ENCODE results near the gene VAV3.

DNA sequence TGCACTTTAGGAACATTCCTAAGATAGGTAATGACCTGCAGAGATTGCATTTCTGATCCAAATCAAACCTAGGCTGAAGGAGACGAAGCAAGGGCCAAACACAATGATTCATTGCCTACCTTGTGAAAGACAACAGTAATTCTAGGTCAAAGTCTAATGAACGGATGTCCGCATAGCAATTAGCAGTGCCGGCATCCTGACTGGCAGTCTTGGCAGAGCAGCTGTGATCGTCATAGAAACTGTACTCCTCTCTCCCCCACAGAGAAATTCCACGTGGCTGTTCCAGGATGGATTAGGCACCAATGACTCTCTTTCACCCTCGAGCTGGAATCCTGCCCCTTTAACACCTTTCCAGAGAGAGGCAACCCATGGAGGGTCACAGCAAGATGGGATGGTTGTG lies 28.9 kb upstream of the VAV3 start:
- TF ChIP-seq YY1 (IDR thresholded peaks at IDR 0.05; ENCODE audit: low read depth, low read length) = no peak
- TF ChIP-seq, protein P1, sequence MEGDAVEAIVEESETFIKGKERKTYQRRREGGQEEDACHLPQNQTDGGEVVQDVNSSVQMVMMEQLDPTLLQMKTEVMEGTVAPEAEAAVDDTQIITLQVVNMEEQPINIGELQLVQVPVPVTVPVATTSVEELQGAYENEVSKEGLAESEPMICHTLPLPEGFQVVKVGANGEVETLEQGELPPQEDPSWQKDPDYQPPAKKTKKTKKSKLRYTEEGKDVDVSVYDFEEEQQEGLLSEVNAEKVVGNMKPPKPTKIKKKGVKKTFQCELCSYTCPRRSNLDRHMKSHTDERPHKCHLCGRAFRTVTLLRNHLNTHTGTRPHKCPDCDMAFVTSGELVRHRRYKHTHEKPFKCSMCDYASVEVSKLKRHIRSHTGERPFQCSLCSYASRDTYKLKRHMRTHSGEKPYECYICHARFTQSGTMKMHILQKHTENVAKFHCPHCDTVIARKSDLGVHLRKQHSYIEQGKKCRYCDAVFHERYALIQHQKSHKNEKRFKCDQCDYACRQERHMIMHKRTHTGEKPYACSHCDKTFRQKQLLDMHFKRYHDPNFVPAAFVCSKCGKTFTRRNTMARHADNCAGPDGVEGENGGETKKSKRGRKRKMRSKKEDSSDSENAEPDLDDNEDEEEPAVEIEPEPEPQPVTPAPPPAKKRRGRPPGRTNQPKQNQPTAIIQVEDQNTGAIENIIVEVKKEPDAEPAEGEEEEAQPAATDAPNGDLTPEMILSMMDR (IDR thresholded peaks at IDR 0.05 in 2 of 3, conservative IDR thresholded peaks at IDR 0.05 in 1 of 3; ENCODE audit: control insufficient read depth in 2 of 3, extremely low read depth in 1 of 3, insufficient read depth in 1 of 3, low read depth in 3 of 3, low read length in 3 of 3) = no peak
- TF ChIP-seq, protein P2, sequence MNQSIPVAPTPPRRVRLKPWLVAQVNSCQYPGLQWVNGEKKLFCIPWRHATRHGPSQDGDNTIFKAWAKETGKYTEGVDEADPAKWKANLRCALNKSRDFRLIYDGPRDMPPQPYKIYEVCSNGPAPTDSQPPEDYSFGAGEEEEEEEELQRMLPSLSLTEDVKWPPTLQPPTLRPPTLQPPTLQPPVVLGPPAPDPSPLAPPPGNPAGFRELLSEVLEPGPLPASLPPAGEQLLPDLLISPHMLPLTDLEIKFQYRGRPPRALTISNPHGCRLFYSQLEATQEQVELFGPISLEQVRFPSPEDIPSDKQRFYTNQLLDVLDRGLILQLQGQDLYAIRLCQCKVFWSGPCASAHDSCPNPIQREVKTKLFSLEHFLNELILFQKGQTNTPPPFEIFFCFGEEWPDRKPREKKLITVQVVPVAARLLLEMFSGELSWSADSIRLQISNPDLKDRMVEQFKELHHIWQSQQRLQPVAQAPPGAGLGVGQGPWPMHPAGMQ (IDR thresholded peaks at IDR 0.05; ENCODE audit: borderline replicate concordance) = no peak
- TF ChIP-seq CREB1 (IDR thresholded peaks at IDR 0.05; ENCODE audit: low read depth) = no peak
- TF ChIP-seq, protein P3, sequence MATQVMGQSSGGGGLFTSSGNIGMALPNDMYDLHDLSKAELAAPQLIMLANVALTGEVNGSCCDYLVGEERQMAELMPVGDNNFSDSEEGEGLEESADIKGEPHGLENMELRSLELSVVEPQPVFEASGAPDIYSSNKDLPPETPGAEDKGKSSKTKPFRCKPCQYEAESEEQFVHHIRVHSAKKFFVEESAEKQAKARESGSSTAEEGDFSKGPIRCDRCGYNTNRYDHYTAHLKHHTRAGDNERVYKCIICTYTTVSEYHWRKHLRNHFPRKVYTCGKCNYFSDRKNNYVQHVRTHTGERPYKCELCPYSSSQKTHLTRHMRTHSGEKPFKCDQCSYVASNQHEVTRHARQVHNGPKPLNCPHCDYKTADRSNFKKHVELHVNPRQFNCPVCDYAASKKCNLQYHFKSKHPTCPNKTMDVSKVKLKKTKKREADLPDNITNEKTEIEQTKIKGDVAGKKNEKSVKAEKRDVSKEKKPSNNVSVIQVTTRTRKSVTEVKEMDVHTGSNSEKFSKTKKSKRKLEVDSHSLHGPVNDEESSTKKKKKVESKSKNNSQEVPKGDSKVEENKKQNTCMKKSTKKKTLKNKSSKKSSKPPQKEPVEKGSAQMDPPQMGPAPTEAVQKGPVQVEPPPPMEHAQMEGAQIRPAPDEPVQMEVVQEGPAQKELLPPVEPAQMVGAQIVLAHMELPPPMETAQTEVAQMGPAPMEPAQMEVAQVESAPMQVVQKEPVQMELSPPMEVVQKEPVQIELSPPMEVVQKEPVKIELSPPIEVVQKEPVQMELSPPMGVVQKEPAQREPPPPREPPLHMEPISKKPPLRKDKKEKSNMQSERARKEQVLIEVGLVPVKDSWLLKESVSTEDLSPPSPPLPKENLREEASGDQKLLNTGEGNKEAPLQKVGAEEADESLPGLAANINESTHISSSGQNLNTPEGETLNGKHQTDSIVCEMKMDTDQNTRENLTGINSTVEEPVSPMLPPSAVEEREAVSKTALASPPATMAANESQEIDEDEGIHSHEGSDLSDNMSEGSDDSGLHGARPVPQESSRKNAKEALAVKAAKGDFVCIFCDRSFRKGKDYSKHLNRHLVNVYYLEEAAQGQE (IDR thresholded peaks at IDR 0.05; ENCODE audit: low read depth, low read length) = no peak

All from GM12878 (cell line).